ENCODE results near the gene AP2S1.

AP2S1 gene

GRCh38 chr19:46788262-46788967, 62.2 kb downstream of the AP2S1 start, which contains the start of gene SLC1A5:
Gene SLC1A5 (minus strand): TSS chr19:46788594. CDS start chr19:46787965, 629 bp downstream.
- Histone ChIP-seq H3K4me3 (ENCODE audit: low read depth, low read length) (peak within 1 kb of the TSS; percentile 41), H3K4me1 (peaks cover 5% of the 10 kb centered on the region), H3K36me3 (ENCODE audit: control insufficient read depth, insufficient read depth, low read length) (no peaks in the 10 kb centered on the region), H3K4me2 (ENCODE audit: low read length) (peak within 1 kb of the TSS; percentile 63), H3K27me3 (ENCODE audit: control insufficient read depth, insufficient read depth, low read length) (no peaks in the 10 kb centered on the region), H3K79me2 (no peaks in the 10 kb centered on the region), H3K9ac (no peak within 1 kb of the TSS), H3K9me3 (ENCODE audit: control insufficient read depth, low read length) (no peaks in the 10 kb centered on the region), H2AFZ (peak within 1 kb of the TSS; percentile 80), H3K27ac (peak within 1 kb of the TSS; percentile 15)
- TF ChIP-seq, protein P1, sequence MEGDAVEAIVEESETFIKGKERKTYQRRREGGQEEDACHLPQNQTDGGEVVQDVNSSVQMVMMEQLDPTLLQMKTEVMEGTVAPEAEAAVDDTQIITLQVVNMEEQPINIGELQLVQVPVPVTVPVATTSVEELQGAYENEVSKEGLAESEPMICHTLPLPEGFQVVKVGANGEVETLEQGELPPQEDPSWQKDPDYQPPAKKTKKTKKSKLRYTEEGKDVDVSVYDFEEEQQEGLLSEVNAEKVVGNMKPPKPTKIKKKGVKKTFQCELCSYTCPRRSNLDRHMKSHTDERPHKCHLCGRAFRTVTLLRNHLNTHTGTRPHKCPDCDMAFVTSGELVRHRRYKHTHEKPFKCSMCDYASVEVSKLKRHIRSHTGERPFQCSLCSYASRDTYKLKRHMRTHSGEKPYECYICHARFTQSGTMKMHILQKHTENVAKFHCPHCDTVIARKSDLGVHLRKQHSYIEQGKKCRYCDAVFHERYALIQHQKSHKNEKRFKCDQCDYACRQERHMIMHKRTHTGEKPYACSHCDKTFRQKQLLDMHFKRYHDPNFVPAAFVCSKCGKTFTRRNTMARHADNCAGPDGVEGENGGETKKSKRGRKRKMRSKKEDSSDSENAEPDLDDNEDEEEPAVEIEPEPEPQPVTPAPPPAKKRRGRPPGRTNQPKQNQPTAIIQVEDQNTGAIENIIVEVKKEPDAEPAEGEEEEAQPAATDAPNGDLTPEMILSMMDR (IDR thresholded peaks at IDR 0.05) = no peak
